Body of pancreas (tissue), 4 donors: ENCODE results near the gene ACVR1. TPM values are rescaled to one million over a fixed set of nuclear protein-coding genes. Genes with fewer than 3 reads are reported as not detected.
"Not testable (repeated sequence)": the region's sequence is repeated elsewhere in the genome, so short reads cannot be mapped to it uniquely, and the experiment has no call there.

ENCODE experiments used
- ATAC-seq: fragments of 150-250 bp; one replicate; pipeline ENCODE4 v1.9.1; 2016
- DNase-seq, 4 donors: peaks; one replicate each; pipeline ENCODE4 v3.0.0-alpha.2; 2019
- H3K27ac ChIP-seq, 4 donors: fragments of 200-600 bp; sonication (generic); 1 replicate in 3 of 4; 2 replicates in 1 of 4; pipeline versions ENCODE4 v1.5.1 to v1.6.1; 2016 to 2019; ENCODE audit warnings: mild to moderate bottlenecking in 1 of 4, mixed read lengths in 1 of 4, moderate library complexity in 1 of 4
- H3K27me3 ChIP-seq, 2 donors: fragments of 200-600 bp; sonication (generic); one replicate each; pipeline ENCODE4 v1.6.0; 2016; ENCODE audit warnings: mild to moderate bottlenecking in 1 of 2
- H3K36me3 ChIP-seq, 2 donors: fragments of 200-600 bp; sonication (generic); replicated peaks in 1 of 2; 2 replicates each; pipeline ENCODE4 v1.5.1; 2016; ENCODE audit warnings: low read depth in 2 of 2; ENCODE audit not compliant: insufficient read depth in 1 of 2
- H3K4me1 ChIP-seq: fragments of 200-600 bp; sonication (generic); one replicate; pipeline ENCODE4 v1.6.0; 2016
- H3K4me3 ChIP-seq, 2 donors: fragments of 200-600 bp; sonication (generic); 1 replicate in 1 of 2; 2 replicates in 1 of 2; pipeline ENCODE4 v1.5.1; 2016 to 2019
- H3K9me3 ChIP-seq, 3 donors: fragments of 200-600 bp; sonication (generic); 1 replicate in 2 of 3; 2 replicates in 1 of 3; pipeline ENCODE4 v1.5.1; 2016
- CTCF ChIP-seq, 7 experiments: fragments of 450-650 bp in 4 of 7; fragments of 200-600 bp in 3 of 7; sonication (generic) in 3 of 7; IDR thresholded peaks; one replicate each; pipeline ENCODE4 v1.5.1; 2016 to 2019; ENCODE audit warnings: antibody characterized with exemption in 7 of 7
- POLR2A ChIP-seq, 3 donors: fragments of 450-650 bp; IDR thresholded peaks; one replicate each; pipeline ENCODE4 v1.6.1; 2016; ENCODE audit warnings: antibody characterized with exemption in 3 of 3, mild to moderate bottlenecking in 2 of 3
- whole genome bisulfite sequencing, 2 donors: methylation state at CpG; one replicate each; pipeline ENCODE4 v1.1.5; 2017; 5-methylcytosine and 5-hydroxymethylcytosine counted together
- intact Hi-C: fragments of 100-400 bp; cut with DNase I; formaldehyde crosslinking; loops from one replicate; pipeline ENCODE4 v1.15.1; 2023
- total RNA-seq, 2 donors: library from RNA; depleted of rRNA; stranded (reverse); fragments of >200 nt; gene quantifications; one replicate each; pipeline ENCODE4 v1.1.0, GENCODE V29; 2016

ACVR1 gene
- total RNA-seq, 2 donors from 2014 or later, result 14.0 to 18.5 TPM

- H3K4me1 ChIP-seq, result no peaks in the 10 kb centered on the region
- no peak overlapping the region for H3K27ac ChIP-seq
- TF ChIP-seq CTCF (IDR thresholded peaks at IDR 0.05), result no peak
- no peak for TF ChIP-seq POLR2A (IDR thresholded peaks at IDR 0.05)
- ATAC-seq (no peak), DNase-seq (no peak)
- H3K9me3 ChIP-seq, result peaks cover 0 to 7% (median 0%) of the 10 kb centered on the region in 3 donors
- no peak overlapping the region for H3K4me3 ChIP-seq
- intact Hi-C loops, result no loop called here
- H3K27me3 ChIP-seq, result no peaks in the 10 kb centered on the region
- peaks cover 0 to 12% of the 10 kb centered on the region in 2 donors for H3K36me3 ChIP-seq
Measured at GRCh38 chr2:157761520-157761919, 114.6 kb downstream of the ACVR1 start.

DNA sequence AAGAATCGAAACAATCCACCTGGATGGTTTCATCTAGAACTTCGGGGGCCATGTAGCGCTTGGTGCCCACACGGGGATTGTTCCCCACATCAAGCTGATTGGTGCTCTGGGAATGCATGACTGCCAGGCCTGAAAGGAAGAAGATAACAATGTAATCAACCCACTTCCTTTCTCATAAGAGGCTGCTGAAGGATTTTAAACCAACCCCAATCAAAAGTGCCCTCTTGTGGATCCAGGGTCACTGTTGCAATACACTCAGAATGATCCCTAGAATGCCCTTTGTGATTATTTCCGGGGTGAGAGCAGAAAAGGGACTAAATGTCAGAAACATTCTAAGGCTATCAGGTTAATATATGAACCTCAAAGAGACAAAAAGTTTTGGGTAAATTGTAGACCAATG lies 115.2 kb downstream of the ACVR1 start:
- intact Hi-C loops, result no loop called here
- Histone ChIP-seq H3K27me3 (no peaks in the 10 kb centered on the region), H3K4me3 (no peak overlapping the region), H3K9me3 (peaks cover 0 to 8% (median 0%) of the 10 kb centered on the region in 3 donors), H3K27ac (no peak overlapping the region), H3K4me1 (no peaks in the 10 kb centered on the region), H3K36me3 (peaks cover 0 to 8% of the 10 kb centered on the region in 2 donors)
- DNase-seq (no peak), ATAC-seq (no peak)
- WGBS, 2 donors, result 89 to 94% methylated on average over 5 of the region's 5 CpGs
- no peak for TF ChIP-seq POLR2A (IDR thresholded peaks at IDR 0.05)
- TF ChIP-seq CTCF (IDR thresholded peaks at IDR 0.05), result no peak

DNA sequence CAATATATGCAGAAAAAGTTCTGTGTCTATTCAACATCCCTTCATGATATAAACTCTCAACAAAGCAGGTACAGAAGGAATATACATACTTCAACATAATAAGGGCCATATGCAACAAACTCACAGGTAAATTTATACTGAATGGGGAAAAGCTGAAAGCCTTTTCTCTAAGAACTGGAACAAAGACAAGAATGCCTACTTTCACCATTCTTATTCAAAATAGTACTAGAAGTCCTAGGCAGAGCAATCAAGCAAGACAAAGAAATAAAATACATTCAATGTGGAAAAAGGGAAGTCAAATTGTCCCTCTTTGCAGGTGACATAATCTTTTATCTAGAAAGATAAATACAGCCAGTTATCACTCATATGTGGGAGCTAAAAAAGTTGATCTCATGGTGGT lies 116.3 kb downstream of the ACVR1 start:
- H3K27me3 ChIP-seq, result no peaks in the 10 kb centered on the region
- intact Hi-C loops, result no loop called here
- H3K36me3 ChIP-seq, result peaks cover 0 to 2% of the 10 kb centered on the region in 2 donors
- peaks cover 0 to 12% (median 0%) of the 10 kb centered on the region in 3 donors for H3K9me3 ChIP-seq
- no peak overlapping the region for H3K27ac ChIP-seq
- H3K4me1 ChIP-seq, result no peaks in the 10 kb centered on the region
- DNase-seq, result no peak
- no peak overlapping the region for H3K4me3 ChIP-seq
- TF ChIP-seq POLR2A (IDR thresholded peaks at IDR 0.05) (no peak), CTCF (IDR thresholded peaks at IDR 0.05) (no peak)
- no peak for ATAC-seq

GRCh38 chr2:157758586-157758985 lies 117.5 kb downstream of the ACVR1 start:
- intact Hi-C loops, result no loop called here
- no peak overlapping the region for H3K4me3 ChIP-seq
- H3K27ac ChIP-seq, result no peak overlapping the region
- 92 to 94% methylated on average over 2 of the region's 2 CpGs for WGBS, 2 donors
- H3K4me1 ChIP-seq, result no peaks in the 10 kb centered on the region
- no peak for TF ChIP-seq CTCF (IDR thresholded peaks at IDR 0.05)
- no peak for TF ChIP-seq POLR2A (IDR thresholded peaks at IDR 0.05)
- no peaks in the 10 kb centered on the region for H3K27me3 ChIP-seq
- DNase-seq, result no peak
- peaks cover 0 to 2% of the 10 kb centered on the region in 2 donors for H3K36me3 ChIP-seq
- no peak for ATAC-seq
- peaks cover 0 to 12% (median 0%) of the 10 kb centered on the region in 3 donors for H3K9me3 ChIP-seq

DNA sequence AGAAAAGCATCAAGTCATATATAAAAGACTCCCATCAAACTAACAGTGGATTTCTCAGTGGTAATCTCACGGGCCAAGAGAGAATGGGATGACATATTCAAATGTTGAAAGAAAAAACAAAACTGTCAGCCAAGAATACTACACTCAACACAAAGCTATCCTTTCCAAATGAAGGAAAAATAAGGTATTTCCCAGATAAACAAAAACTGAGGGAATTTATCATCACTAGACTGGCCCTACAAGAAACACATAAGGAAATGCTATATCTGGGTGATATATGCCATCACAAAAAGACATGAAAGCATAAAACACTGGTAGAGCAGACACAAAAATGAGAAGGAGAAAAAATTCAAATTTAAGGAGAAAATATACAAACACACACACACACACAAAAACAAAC lies 118.6 kb downstream of the ACVR1 start:
- no peak for TF ChIP-seq POLR2A (IDR thresholded peaks at IDR 0.05)
- TF ChIP-seq CTCF (IDR thresholded peaks at IDR 0.05), result no peak
- DNase-seq (no peak), ATAC-seq (no peak)
- intact Hi-C loops, result no loop called here
- H3K27ac ChIP-seq, result no peak overlapping the region
- peaks cover 0 to 2% of the 10 kb centered on the region in 2 donors for H3K36me3 ChIP-seq
- no peaks in the 10 kb centered on the region for H3K27me3 ChIP-seq
- no peaks in the 10 kb centered on the region for H3K4me1 ChIP-seq
- 97% methylated on average over 1 of the region's 1 CpG for WGBS, 2 donors
- H3K9me3 ChIP-seq, result peaks cover 0 to 12% (median 0%) of the 10 kb centered on the region in 3 donors
- H3K4me3 ChIP-seq, result no peak overlapping the region

GRCh38 chr2:157756447-157756846 lies 119.7 kb downstream of the ACVR1 start:
- H3K36me3 ChIP-seq, H3K4me3 ChIP-seq, DNase-seq, intact Hi-C loops, H3K27ac ChIP-seq, H3K27me3 ChIP-seq, ATAC-seq, H3K4me1 ChIP-seq: not testable (repeated sequence)
- H3K9me3 ChIP-seq, result peaks cover 0 to 12% (median 0%) of the 10 kb centered on the region in 3 donors
- WGBS, 2 donors, result 89 to 98% methylated on average over 5 of the region's 5 CpGs
